PC-9 (cell line): ENCODE results near the gene SLC22A2.

Experiments used
- CTCF ChIP-seq: fragments of 200-600 bp; sonication (generic); conservative IDR thresholded peaks from 2 replicates; pipeline ENCODE4 v1.6.1; 2017; ENCODE audit warnings: mixed run types, antibody characterized with exemption, mild to moderate bottlenecking, moderate library complexity
- EZH2 ChIP-seq: fragments of 200-600 bp; sonication (generic); IDR thresholded peaks from 2 replicates; pipeline ENCODE4 v1.8.0; 2017; ENCODE audit warnings: antibody characterized with exemption, low read depth

GRCh38 chr6:160253292-160253691 lies 5.3 kb downstream of the SLC22A2 start:
- TF ChIP-seq CTCF (no peak), EZH2 (no peak)
